GM23338 (cell line): ENCODE results near the gene ZACN. TPM values are rescaled to one million over a fixed set of nuclear protein-coding genes. Genes with fewer than 3 reads are reported as not detected.

ENCODE experiments used
- ATAC-seq: fragments of 200-7000 bp; cut with Tn5 transposase; 3 replicates; pipeline ENCODE4 v1.9.1; 2020
- DNase-seq: peaks from one replicate; pipeline ENCODE4 v3.0.0-alpha.2; 2015; ENCODE audit warnings: low spot score
- H2AFZ ChIP-seq: fragments of 200-600 bp; sonication (generic); 2 replicates; pipeline ENCODE4 v1.8.0; 2016; ENCODE audit warnings: antibody characterized with exemption, mild to moderate bottlenecking, moderate library complexity
- H3F3A ChIP-seq: fragments of 200-600 bp; sonication (generic); replicated peaks from 2 replicates; pipeline ENCODE4 v1.8.0; 2017; ENCODE audit warnings: antibody characterized with exemption, mixed run types, low read depth
- H3K27ac ChIP-seq: fragments of 200-600 bp; sonication (generic); 2 replicates; pipeline ENCODE4 v1.6.1; 2016; ENCODE audit warnings: low read depth
- H3K27me3 ChIP-seq: fragments of 200-600 bp; sonication (generic); 2 replicates; pipeline ENCODE4 v1.8.0; 2016; ENCODE audit warnings: mild to moderate bottlenecking, mixed run types, moderate library complexity; ENCODE audit not compliant: insufficient read depth
- H3K36me3 ChIP-seq: fragments of 200-600 bp; sonication (generic); 2 replicates; pipeline ENCODE4 v1.8.0; 2016; ENCODE audit warnings: mild to moderate bottlenecking; ENCODE audit not compliant: insufficient read depth
- H3K4me1 ChIP-seq: fragments of 200-600 bp; sonication (generic); 2 replicates; pipeline ENCODE4 v1.8.0; 2016; ENCODE audit warnings: mild to moderate bottlenecking, moderate library complexity; ENCODE audit not compliant: insufficient read depth
- H3K4me2 ChIP-seq: fragments of 200-600 bp; sonication (generic); 2 replicates; pipeline ENCODE4 v1.7.1; 2017; ENCODE audit warnings: mixed run types
- H3K4me3 ChIP-seq: fragments of 200-600 bp; sonication (generic); 2 replicates; pipeline ENCODE4 v1.6.1; 2016; ENCODE audit warnings: mixed run types
- H3K79me2 ChIP-seq: fragments of 200-600 bp; sonication (generic); replicated peaks from 2 replicates; pipeline ENCODE4 v1.8.0; 2017; ENCODE audit warnings: mild to moderate bottlenecking; ENCODE audit not compliant: insufficient read depth
- H3K9me2 ChIP-seq: fragments of 200-600 bp; sonication (generic); 2 replicates; pipeline ENCODE4 v1.8.0; 2017; ENCODE audit not compliant: insufficient read depth
- H4K20me1 ChIP-seq: fragments of 200-600 bp; sonication (generic); replicated peaks from 2 replicates; pipeline ENCODE4 v1.8.0; 2017; ENCODE audit warnings: mild to moderate bottlenecking; ENCODE audit not compliant: insufficient read depth
- H3K27ac Mint-ChIP-seq: 2 replicates; pipeline ENCODE4 v1.8.0; 2020; ENCODE audit warnings: inconsistent platforms, mild to moderate bottlenecking, moderate library complexity, mixed read lengths
- H3K27me3 Mint-ChIP-seq: 3 replicates; pipeline ENCODE4 v1.8.0; 2022; ENCODE audit warnings: low read depth, mild to moderate bottlenecking, moderate library complexity, mixed read lengths, inconsistent platforms; ENCODE audit not compliant: insufficient read depth, poor library complexity
- H3K36me3 Mint-ChIP-seq: 3 replicates; pipeline ENCODE4 v1.8.0; 2021; ENCODE audit warnings: low read depth, mild to moderate bottlenecking, inconsistent platforms, moderate library complexity, mixed read lengths
- H3K4me1 Mint-ChIP-seq: 3 replicates; pipeline ENCODE4 v1.8.0; 2020; ENCODE audit warnings: mild to moderate bottlenecking, inconsistent platforms, mixed read lengths
- H3K4me3 Mint-ChIP-seq: 3 replicates; pipeline ENCODE4 v1.8.0; 2021; ENCODE audit warnings: moderate library complexity, mild to moderate bottlenecking, inconsistent platforms, mixed read lengths
- H3K9me3 Mint-ChIP-seq: 3 replicates; pipeline ENCODE4 v1.8.0; 2020; ENCODE audit warnings: moderate library complexity, mild to moderate bottlenecking, inconsistent platforms, mixed read lengths
- CREB1 ChIP-seq: fragments of 250-450 bp; sonication (Bioruptor Pico); IDR thresholded peaks from 2 replicates; pipeline ENCODE4 v1.5.0; 2020; ENCODE audit warnings: low read depth, mild to moderate bottlenecking, moderate library complexity
- EZH2phosphoT487 ChIP-seq: fragments of 200-600 bp; sonication (generic); IDR thresholded peaks from one replicate; pipeline ENCODE4 v1.8.1; 2018; ENCODE audit warnings: antibody characterized with exemption; ENCODE audit not compliant: unreplicated experiment
- POLR2AphosphoS5 ChIP-seq: IDR thresholded peaks from 2 replicates; pipeline ENCODE4 v1.6.1; 2016; ENCODE audit warnings: antibody characterized with exemption, low read depth
- ZNF114 ChIP-seq: fragments of 250-450 bp; sonication (Bioruptor Pico); IDR thresholded peaks from 2 replicates; pipeline ENCODE4 v1.5.0; 2020; ENCODE audit warnings: mild to moderate bottlenecking, moderate library complexity
- ZNF331 ChIP-seq: fragments of 250-450 bp; sonication (Bioruptor Pico); IDR thresholded peaks from 2 replicates; pipeline ENCODE4 v1.5.0; 2020; ENCODE audit warnings: low read depth, mild to moderate bottlenecking, moderate library complexity
- polyA plus RNA-seq: library from polyadenylated mRNA; unstranded; fragments of >200 nt; fragmentation: Nextera tagmentation; extraction: Ambion mirVana; gene quantifications from 2 replicates; pipeline ENCODE4 v1.2.1, GENCODE V29; 2016
- total RNA-seq: library from RNA; depleted of rRNA; stranded (reverse); fragments of >200 nt; shearing (Covaris generic); gene quantifications from 2 replicates; pipeline ENCODE4 v1.2.3, GENCODE V29; 2014
- TF ChIP-seq, protein P1 (sequence below), 2 experiments: fragments of 200-600 bp in 1 of 2; sonication (generic) in 1 of 2; conservative IDR thresholded peaks; 2 replicates each; pipeline versions ENCODE4 v1.5.1 to v1.6.1; 2016 to 2017; ENCODE audit warnings: antibody characterized with exemption in 2 of 2, low read depth in 2 of 2, mild to moderate bottlenecking in 2 of 2, moderate library complexity in 1 of 2
- TF ChIP-seq, protein P2 (sequence below): IDR thresholded peaks from 2 replicates; pipeline ENCODE4 v1.6.1; 2016; ENCODE audit warnings: antibody characterized with exemption
- TF ChIP-seq, protein P3 (sequence below): IDR thresholded peaks from one replicate; pipeline ENCODE4 v1.6.1; 2018; ENCODE audit warnings: antibody characterized with exemption; ENCODE audit not compliant: unreplicated experiment

The ZACN gene
- total and polyA plus RNA-seq, 2 experiments from 2014 or later, result 0.47 TPM; not detected in 1

DNA sequence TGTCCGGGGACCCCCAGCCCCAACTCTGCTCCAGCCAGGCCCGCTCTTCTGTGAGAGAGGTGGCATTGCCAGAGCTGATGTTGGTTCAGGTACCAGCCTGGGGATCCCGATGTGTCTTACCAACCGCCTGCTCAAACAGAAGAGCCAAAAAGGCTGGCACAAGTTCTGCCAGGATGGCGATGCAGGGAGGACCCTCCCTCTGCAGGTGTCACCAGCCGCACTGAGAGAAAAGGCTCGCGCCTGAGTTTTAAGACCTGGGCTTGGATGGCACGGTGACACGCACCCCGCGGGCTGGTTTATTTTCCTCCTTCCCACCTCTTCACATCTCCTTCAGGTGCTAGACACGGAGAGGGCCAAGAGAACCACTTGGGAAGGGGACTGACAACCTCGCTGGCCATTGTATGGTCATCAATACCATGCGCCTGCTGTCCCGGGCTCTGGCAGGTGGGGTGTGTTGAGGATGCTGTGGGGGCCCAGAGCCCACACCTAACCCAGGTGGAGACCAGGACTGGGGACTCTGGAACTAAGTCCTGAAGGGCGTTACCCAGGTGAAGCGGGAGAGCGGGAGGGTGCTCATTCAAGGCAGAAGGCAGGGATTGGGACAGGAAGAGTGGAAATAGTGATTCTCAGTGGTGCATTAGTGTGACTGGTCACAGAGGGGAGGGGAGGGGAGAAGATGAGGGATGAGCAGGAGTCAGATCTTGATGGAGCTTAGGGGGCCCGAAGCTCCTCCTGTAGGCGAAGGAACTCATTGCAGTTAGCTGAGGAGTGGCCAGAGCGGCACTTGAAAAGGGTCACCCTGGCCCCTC lies 45.8 kb downstream of the ZACN start:
- DNase-seq, result peak; percentile 80

DNA sequence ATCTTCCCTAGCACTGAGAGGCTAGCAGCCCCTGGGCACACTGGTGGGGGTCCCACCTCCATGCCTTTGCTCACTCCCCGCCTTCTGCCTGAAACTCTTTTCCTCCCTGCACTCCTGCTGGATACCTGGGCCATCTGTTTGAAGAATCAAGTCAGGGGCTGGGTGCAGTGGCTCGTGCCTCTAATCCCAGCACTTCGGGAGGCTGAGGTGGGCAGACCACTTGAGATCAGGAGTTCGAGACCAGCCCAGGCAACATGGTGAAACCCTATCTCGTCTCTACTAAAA lies 46.4 kb downstream of the ZACN start:
- no peaks in the 10 kb centered on the region; the same call in 2 of the 3 replicates for H3K9me3 Mint-ChIP-seq
- H3K4me1 ChIP-seq, result peaks cover 25% of the 10 kb centered on the region
- TF ChIP-seq CREB1 (CRISPR knock-in tag) (no peak), ZNF331 (CRISPR knock-in tag) (no peak), ZNF114 (CRISPR knock-in tag) (no peak), EZH2phosphoT487 (no peak), POLR2AphosphoS5 (no peak)
- TF ChIP-seq, protein P1, sequence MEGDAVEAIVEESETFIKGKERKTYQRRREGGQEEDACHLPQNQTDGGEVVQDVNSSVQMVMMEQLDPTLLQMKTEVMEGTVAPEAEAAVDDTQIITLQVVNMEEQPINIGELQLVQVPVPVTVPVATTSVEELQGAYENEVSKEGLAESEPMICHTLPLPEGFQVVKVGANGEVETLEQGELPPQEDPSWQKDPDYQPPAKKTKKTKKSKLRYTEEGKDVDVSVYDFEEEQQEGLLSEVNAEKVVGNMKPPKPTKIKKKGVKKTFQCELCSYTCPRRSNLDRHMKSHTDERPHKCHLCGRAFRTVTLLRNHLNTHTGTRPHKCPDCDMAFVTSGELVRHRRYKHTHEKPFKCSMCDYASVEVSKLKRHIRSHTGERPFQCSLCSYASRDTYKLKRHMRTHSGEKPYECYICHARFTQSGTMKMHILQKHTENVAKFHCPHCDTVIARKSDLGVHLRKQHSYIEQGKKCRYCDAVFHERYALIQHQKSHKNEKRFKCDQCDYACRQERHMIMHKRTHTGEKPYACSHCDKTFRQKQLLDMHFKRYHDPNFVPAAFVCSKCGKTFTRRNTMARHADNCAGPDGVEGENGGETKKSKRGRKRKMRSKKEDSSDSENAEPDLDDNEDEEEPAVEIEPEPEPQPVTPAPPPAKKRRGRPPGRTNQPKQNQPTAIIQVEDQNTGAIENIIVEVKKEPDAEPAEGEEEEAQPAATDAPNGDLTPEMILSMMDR (conservative IDR thresholded peaks at IDR 0.05; ENCODE audit: low read depth in 2 of 2), result no peak
- TF ChIP-seq, protein P2, sequence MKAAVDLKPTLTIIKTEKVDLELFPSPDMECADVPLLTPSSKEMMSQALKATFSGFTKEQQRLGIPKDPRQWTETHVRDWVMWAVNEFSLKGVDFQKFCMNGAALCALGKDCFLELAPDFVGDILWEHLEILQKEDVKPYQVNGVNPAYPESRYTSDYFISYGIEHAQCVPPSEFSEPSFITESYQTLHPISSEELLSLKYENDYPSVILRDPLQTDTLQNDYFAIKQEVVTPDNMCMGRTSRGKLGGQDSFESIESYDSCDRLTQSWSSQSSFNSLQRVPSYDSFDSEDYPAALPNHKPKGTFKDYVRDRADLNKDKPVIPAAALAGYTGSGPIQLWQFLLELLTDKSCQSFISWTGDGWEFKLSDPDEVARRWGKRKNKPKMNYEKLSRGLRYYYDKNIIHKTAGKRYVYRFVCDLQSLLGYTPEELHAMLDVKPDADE, result no peak

More for the DNA sequence above, 45.8 kb downstream of the ZACN start:
- TF ChIP-seq, protein P1 (conservative IDR thresholded peaks at IDR 0.05; ENCODE audit: low read depth in 2 of 2), result peak; percentile 38 to 61
- TF ChIP-seq, protein P3, sequence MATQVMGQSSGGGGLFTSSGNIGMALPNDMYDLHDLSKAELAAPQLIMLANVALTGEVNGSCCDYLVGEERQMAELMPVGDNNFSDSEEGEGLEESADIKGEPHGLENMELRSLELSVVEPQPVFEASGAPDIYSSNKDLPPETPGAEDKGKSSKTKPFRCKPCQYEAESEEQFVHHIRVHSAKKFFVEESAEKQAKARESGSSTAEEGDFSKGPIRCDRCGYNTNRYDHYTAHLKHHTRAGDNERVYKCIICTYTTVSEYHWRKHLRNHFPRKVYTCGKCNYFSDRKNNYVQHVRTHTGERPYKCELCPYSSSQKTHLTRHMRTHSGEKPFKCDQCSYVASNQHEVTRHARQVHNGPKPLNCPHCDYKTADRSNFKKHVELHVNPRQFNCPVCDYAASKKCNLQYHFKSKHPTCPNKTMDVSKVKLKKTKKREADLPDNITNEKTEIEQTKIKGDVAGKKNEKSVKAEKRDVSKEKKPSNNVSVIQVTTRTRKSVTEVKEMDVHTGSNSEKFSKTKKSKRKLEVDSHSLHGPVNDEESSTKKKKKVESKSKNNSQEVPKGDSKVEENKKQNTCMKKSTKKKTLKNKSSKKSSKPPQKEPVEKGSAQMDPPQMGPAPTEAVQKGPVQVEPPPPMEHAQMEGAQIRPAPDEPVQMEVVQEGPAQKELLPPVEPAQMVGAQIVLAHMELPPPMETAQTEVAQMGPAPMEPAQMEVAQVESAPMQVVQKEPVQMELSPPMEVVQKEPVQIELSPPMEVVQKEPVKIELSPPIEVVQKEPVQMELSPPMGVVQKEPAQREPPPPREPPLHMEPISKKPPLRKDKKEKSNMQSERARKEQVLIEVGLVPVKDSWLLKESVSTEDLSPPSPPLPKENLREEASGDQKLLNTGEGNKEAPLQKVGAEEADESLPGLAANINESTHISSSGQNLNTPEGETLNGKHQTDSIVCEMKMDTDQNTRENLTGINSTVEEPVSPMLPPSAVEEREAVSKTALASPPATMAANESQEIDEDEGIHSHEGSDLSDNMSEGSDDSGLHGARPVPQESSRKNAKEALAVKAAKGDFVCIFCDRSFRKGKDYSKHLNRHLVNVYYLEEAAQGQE, result no peak
- H3K36me3 Mint-ChIP-seq, result no peaks in the 10 kb centered on the region
- Histone ChIP-seq H3K4me2 (0 out of 2 replicates have a peak overlapping the region, but pooled peaks have one; percentile 48), H3K9me2 (no peaks in the 10 kb centered on the region), H3K4me3 (no peak overlapping the region), H3K4me1 (peaks cover 25% of the 10 kb centered on the region; the same call in 1 of the 2 replicates), H3K79me2 (no peaks in the 10 kb centered on the region), H3K36me3 (no peaks in the 10 kb centered on the region), H2AFZ (no peak overlapping the region), H3K27ac (no peak overlapping the region), H4K20me1 (no peaks in the 10 kb centered on the region), H3K27me3 (peaks cover 5% of the 10 kb centered on the region; the same call in 1 of the 2 replicates), H3F3A (peaks cover 19% of the 10 kb centered on the region)
- peaks cover 27% of the 10 kb centered on the region for H3K4me1 Mint-ChIP-seq
- H3K4me3 Mint-ChIP-seq, result no peak overlapping the region
- no peak overlapping the region for H3K27ac Mint-ChIP-seq
- peak; percentile 36 for ATAC-seq
- peaks cover 19% of the 10 kb centered on the region for H3K27me3 Mint-ChIP-seq
- H3K9me3 Mint-ChIP-seq, result no peaks in the 10 kb centered on the region; the same call in 2 of the 3 replicates

More for the DNA sequence above, 46.4 kb downstream of the ZACN start:
- no peak for ATAC-seq
- no peak overlapping the region for H3K4me3 Mint-ChIP-seq
- H3K27ac Mint-ChIP-seq, result no peak overlapping the region
- no peaks in the 10 kb centered on the region for H3K36me3 ChIP-seq
- peaks cover 20% of the 10 kb centered on the region for H3K27me3 Mint-ChIP-seq
- H3F3A ChIP-seq, result peaks cover 15% of the 10 kb centered on the region
- no peaks in the 10 kb centered on the region for H3K36me3 Mint-ChIP-seq
- no peaks in the 10 kb centered on the region for H3K79me2 ChIP-seq
- H3K4me3 ChIP-seq, result no peak overlapping the region
- no peak for DNase-seq
- peaks cover 10% of the 10 kb centered on the region for H3K27me3 ChIP-seq
- no peak overlapping the region for H3K4me2 ChIP-seq
- H3K9me2 ChIP-seq, result no peaks in the 10 kb centered on the region
- peaks cover 25% of the 10 kb centered on the region for H3K4me1 Mint-ChIP-seq
- no peaks in the 10 kb centered on the region for H4K20me1 ChIP-seq
- H3K27ac ChIP-seq, result no peak overlapping the region
- no peak overlapping the region for H2AFZ ChIP-seq
